ENCODE data around the gene CHP1.

DNA sequence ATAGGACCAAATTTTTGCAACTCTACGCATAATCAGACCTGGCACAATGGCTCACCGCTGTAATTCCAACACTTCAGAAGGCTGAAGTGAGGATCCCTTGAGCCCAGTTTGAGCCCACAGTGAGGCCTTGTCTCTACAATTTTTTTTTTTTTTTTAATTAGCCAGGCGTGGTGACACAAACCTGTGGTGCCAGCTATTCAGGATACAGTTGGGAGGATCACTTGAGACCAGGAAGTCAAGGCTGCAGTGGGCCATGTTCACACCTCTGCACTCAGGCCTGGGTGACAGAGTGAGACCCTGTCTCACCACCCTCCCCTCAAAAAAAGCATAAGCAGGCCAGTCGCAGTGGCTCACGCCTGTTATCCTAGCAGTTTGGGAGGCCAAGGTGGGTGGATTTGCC lies 76.6 kb downstream of the CHP1 start:
- TF ChIP-seq, protein P1, sequence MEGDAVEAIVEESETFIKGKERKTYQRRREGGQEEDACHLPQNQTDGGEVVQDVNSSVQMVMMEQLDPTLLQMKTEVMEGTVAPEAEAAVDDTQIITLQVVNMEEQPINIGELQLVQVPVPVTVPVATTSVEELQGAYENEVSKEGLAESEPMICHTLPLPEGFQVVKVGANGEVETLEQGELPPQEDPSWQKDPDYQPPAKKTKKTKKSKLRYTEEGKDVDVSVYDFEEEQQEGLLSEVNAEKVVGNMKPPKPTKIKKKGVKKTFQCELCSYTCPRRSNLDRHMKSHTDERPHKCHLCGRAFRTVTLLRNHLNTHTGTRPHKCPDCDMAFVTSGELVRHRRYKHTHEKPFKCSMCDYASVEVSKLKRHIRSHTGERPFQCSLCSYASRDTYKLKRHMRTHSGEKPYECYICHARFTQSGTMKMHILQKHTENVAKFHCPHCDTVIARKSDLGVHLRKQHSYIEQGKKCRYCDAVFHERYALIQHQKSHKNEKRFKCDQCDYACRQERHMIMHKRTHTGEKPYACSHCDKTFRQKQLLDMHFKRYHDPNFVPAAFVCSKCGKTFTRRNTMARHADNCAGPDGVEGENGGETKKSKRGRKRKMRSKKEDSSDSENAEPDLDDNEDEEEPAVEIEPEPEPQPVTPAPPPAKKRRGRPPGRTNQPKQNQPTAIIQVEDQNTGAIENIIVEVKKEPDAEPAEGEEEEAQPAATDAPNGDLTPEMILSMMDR (IDR thresholded peaks at IDR 0.05), result no peak
- no peak for TF ChIP-seq POLR2A (IDR thresholded peaks at IDR 0.05)

Measured in esophagus squamous epithelium (tissue), 4 donors.